K562 (cell line): Measurements from ENCODE around the gene TRIM44. TPM values are rescaled to one million over a fixed set of nuclear protein-coding genes. Genes with fewer than 3 reads are reported as not detected.
A peak's percentile ranks its signal among the peaks of the same experiment; 100 is the strongest.

ENCODE experiments used
- ATAC-seq: fragments of 200-7000 bp; cut with Tn5 transposase; 3 replicates; pipeline ENCODE4 v1.9.1; 2020; ENCODE audit warnings: moderate library complexity
- BruUV-seq: library from RNA; stranded (reverse); fragments of 400-500 nt; replicated peaks from 2 replicates; lab custom pipeline; 2021; lab: Mats Ljungman, UMichigan
- CTCF ChIA-PET: fragments of 300-600 bp; formaldehyde crosslinking; extraction: SDS; loops from one replicate; lab custom pipeline; 2021; ENCODE audit warnings: low intra/inter-chr PET ratio; lab: Yijun Ruan, JAX
- POLR2A ChIA-PET: fragments of 300-600, 350-650 bp; sonication (Branson Sonifier 250); formaldehyde crosslinking; extraction: SDS; loops from one replicate; lab custom pipeline; 2021; ENCODE audit warnings: antibody characterized with exemption, inconsistent platforms; lab: Yijun Ruan, JAX
- DNase-seq, 4 experiments: peaks; one replicate each; pipeline versions ENCODE4 v3.0.0 to v3.0.0-alpha.2; 2011 to 2018; ENCODE audit warnings: low spot score in 3 of 4, mixed read lengths in 3 of 4; ENCODE audit errors: extremely low read depth in 1 of 4
- FAIRE-seq: peaks from 2 replicates; lab custom pipeline; 2011; peaks lifted over from hg19 to GRCh38; lab: Jason Lieb, UNC
- H2AFZ ChIP-seq: 2 replicates; pipeline ENCODE4 v1.6.0; 2011; ENCODE audit warnings: low read depth, low read length, control low read depth, inconsistent platforms
- H3K27ac ChIP-seq: fragments of 200-600 bp; 3 replicates; pipeline ENCODE4 v1.8.0; 2011; ENCODE audit warnings: low read depth, mild to moderate bottlenecking, control low read depth, inconsistent platforms, low read length, moderate library complexity, mixed read lengths; ENCODE audit errors: extremely low read depth
- H3K27me3 ChIP-seq, 2 experiments: fragments of 300-600 bp in 1 of 2; 2 replicates in 1 of 2; 3 replicates in 1 of 2; pipeline versions ENCODE4 v1.6.0 to v1.8.0; 2011; ENCODE audit warnings: inconsistent platforms in 2 of 2, low read length in 2 of 2, mild to moderate bottlenecking in 1 of 2, mixed read lengths in 1 of 2, moderate library complexity in 1 of 2; ENCODE audit not compliant: control insufficient read depth in 2 of 2, insufficient read depth in 2 of 2
- H3K36me3 ChIP-seq: fragments of 300-600 bp; 3 replicates; pipeline ENCODE4 v1.8.0; 2011; ENCODE audit warnings: mild to moderate bottlenecking, low read length, inconsistent platforms; ENCODE audit not compliant: control insufficient read depth, insufficient read depth
- H3K4me1 ChIP-seq, 2 experiments: fragments of 200-600 bp in 1 of 2; replicated peaks in 1 of 2; 2 replicates in 1 of 2; 3 replicates in 1 of 2; pipeline versions ENCODE4 v1.5.1 to v1.8.0; 2011; ENCODE audit warnings: inconsistent platforms in 2 of 2, low read length in 2 of 2, mild to moderate bottlenecking in 1 of 2, mixed read lengths in 1 of 2, moderate library complexity in 1 of 2; ENCODE audit not compliant: control insufficient read depth in 2 of 2, insufficient read depth in 2 of 2
- H3K4me2 ChIP-seq: 2 replicates; pipeline ENCODE4 v1.6.1; 2011; ENCODE audit warnings: low read length, control low read depth, inconsistent platforms, mixed read lengths; ENCODE audit not compliant: insufficient read depth
- H3K4me3 ChIP-seq: fragments of 200-600 bp; sonication (generic), shearing (Covaris generic); 2 replicates; pipeline ENCODE4 v1.5.1; 2016; ENCODE audit warnings: control low read depth, inconsistent platforms
- H3K79me2 ChIP-seq: fragments of 200-600 bp; 3 replicates; pipeline ENCODE4 v1.8.0; 2011; ENCODE audit warnings: low read length, inconsistent platforms; ENCODE audit not compliant: control insufficient read depth, insufficient read depth
- H3K9ac ChIP-seq, 2 experiments: 2 replicates each; pipeline versions ENCODE4 v1.6.0 to v1.6.1; 2011; ENCODE audit warnings: low read depth in 2 of 2, low read length in 2 of 2, control low read depth in 1 of 2, inconsistent platforms in 1 of 2, mild to moderate bottlenecking in 1 of 2, mixed read lengths in 1 of 2; ENCODE audit not compliant: insufficient read depth in 1 of 2
- H3K9me1 ChIP-seq: one replicate; pipeline ENCODE4 v1.6.0; 2011; ENCODE audit warnings: inconsistent platforms, mild to moderate bottlenecking, low read length, moderate library complexity; ENCODE audit not compliant: control insufficient read depth, insufficient read depth
- H3K9me3 ChIP-seq: replicated peaks from 2 replicates; pipeline ENCODE4 v1.5.1; 2011; ENCODE audit warnings: low read depth, low read length, inconsistent platforms; ENCODE audit not compliant: control insufficient read depth, insufficient read depth
- H4K20me1 ChIP-seq: replicated peaks from 2 replicates; pipeline ENCODE4 v1.6.1; 2011; ENCODE audit warnings: low read length, inconsistent platforms, mixed read lengths; ENCODE audit not compliant: control insufficient read depth, insufficient read depth
- ASH1L ChIP-seq: fragments of 450-650 bp; IDR thresholded peaks from 2 replicates; pipeline ENCODE4 v1.6.1; 2018; ENCODE audit warnings: borderline replicate concordance, mild to moderate bottlenecking, low read depth; ENCODE audit not compliant: partially characterized antibody
- DDX20 ChIP-seq: fragments of 450-650 bp; IDR thresholded peaks from 2 replicates; pipeline ENCODE4 v1.6.1; 2016; ENCODE audit warnings: missing genetic modification characterization, low read depth, mild to moderate bottlenecking, missing compliant biosample characterization, moderate library complexity
- EGR1 ChIP-seq: fragments of 450-650 bp; conservative IDR thresholded peaks from 2 replicates; pipeline ENCODE4 v1.6.1; 2017; ENCODE audit warnings: mild to moderate bottlenecking
- ELF4 ChIP-seq: fragments of 450-650 bp; formaldehyde crosslinking; IDR thresholded peaks from 2 replicates; pipeline ENCODE4 v1.4.0; 2022; ENCODE audit warnings: missing genetic modification characterization
- IRF1 ChIP-seq: sonication (generic); formaldehyde crosslinking; IDR thresholded peaks from 2 replicates; pipeline ENCODE4 v1.8.0; 2022; ENCODE audit warnings: missing genetic modification reagents, mild to moderate bottlenecking, borderline replicate concordance
- L3MBTL2 ChIP-seq: fragments of 450-650 bp; IDR thresholded peaks from 2 replicates; pipeline ENCODE4 v1.6.1; 2016; ENCODE audit warnings: mild to moderate bottlenecking, moderate library complexity
- MAFF ChIP-seq: IDR thresholded peaks from 2 replicates; pipeline ENCODE4 v1.6.1; 2012; ENCODE audit warnings: low read length, improper control_type of control experiment
- MIER1 ChIP-seq: fragments of 450-650 bp; IDR thresholded peaks from 2 replicates; pipeline ENCODE4 v1.6.1; 2016; ENCODE audit warnings: antibody characterized with exemption, mild to moderate bottlenecking, low read depth
- POLR2AphosphoS2 ChIP-seq: IDR thresholded peaks from 2 replicates; pipeline ENCODE4 v1.6.1; 2012; ENCODE audit warnings: low read length, improper control_type of control experiment
- SAFB ChIP-seq: fragments of 200-400 bp; formaldehyde crosslinking; IDR thresholded peaks from 2 replicates; pipeline ENCODE4 v1.6.1; 2017; ENCODE audit warnings: low read depth, low read length, borderline replicate concordance
- SNIP1 ChIP-seq: fragments of 450-650 bp; IDR thresholded peaks from 2 replicates; pipeline ENCODE4 v1.7.1; 2017; ENCODE audit warnings: low read depth, mild to moderate bottlenecking
- SPI1 ChIP-seq: IDR thresholded peaks from 2 replicates; pipeline ENCODE4 v1.6.1; 2011; ENCODE audit warnings: low read depth, low read length, control low read depth, borderline replicate concordance
- SREBF1 ChIP-seq: fragments of 150-350 bp; IDR thresholded peaks from 2 replicates; pipeline ENCODE4 v1.6.1; 2014; ENCODE audit warnings: antibody characterized with exemption, low read depth, low read length, borderline replicate concordance
- STAG1 ChIP-seq: sonication (generic); formaldehyde crosslinking; IDR thresholded peaks from 2 replicates; pipeline ENCODE4 v1.5.0; 2020; ENCODE audit warnings: missing genetic modification reagents, borderline replicate concordance
- THRA ChIP-seq: fragments of 450-650 bp; IDR thresholded peaks from 2 replicates; pipeline ENCODE4 v1.6.1; 2017; ENCODE audit warnings: mild to moderate bottlenecking, moderate library complexity
- VEZF1 ChIP-seq: fragments of 200-800 bp; sonication (Bioruptor generic); IDR thresholded peaks from 2 replicates; pipeline ENCODE4 v1.6.1; 2017; ENCODE audit warnings: missing genetic modification characterization, missing compliant biosample characterization
- ZNF511 ChIP-seq: sonication (generic); formaldehyde crosslinking; IDR thresholded peaks from 2 replicates; pipeline ENCODE4 v1.8.0; 2022; ENCODE audit warnings: mild to moderate bottlenecking, missing genetic modification reagents
- ZSCAN32 ChIP-seq: fragments of 450-650 bp; formaldehyde crosslinking; IDR thresholded peaks from 2 replicates; pipeline ENCODE4 v1.4.0; 2020; ENCODE audit warnings: mild to moderate bottlenecking, moderate library complexity
- WGBS: fragments of 100-300 bp; shearing (Covaris generic); methylation state at CpG from one replicate; pipeline ENCODE4 v1.1.6; 2016; ENCODE audit warnings: low coverage, mixed read lengths; ENCODE audit not compliant: insufficient coverage; ENCODE audit errors: missing lambda C conversion rate; 5-methylcytosine and 5-hydroxymethylcytosine counted together
- in situ Hi-C: fragments of 300-500 bp; cut with MboI; formaldehyde crosslinking; loops from 4 replicates; pipeline ENCODE4 v1.15.0; 2018; ENCODE audit warnings: inconsistent platforms, mixed read lengths
- intact Hi-C: fragments of 100-400 bp; cut with micrococcal nuclease; formaldehyde crosslinking; loops from 2 replicates; pipeline ENCODE4 v1.14.2; 2022
- polyA plus RNA-seq, 8 experiments: library from polyadenylated mRNA; depleted of rRNA in 4 of 8; stranded (reverse) in 5 of 8; unstranded in 3 of 8; fragments of >200 nt; fragmentation: Nextera tagmentation in 2 of 8; fragmentation: Illumina TruSeq in 1 of 8; extraction: Ambion mirVana in 2 of 8; extraction: Trizol in 1 of 8; gene quantifications; 2 replicates each; pipeline versions ENCODE4 v1.2.1 to v1.2.3, GENCODE V29; 2011 to 2014; ENCODE audit warnings: inconsistent platforms in 1 of 8, missing spikeins in 1 of 8
- total RNA-seq, 7 experiments: library from RNA; depleted of rRNA in 6 of 7; stranded (reverse); fragments of >200 nt in 6 of 7; fragmentation: Illumina TruSeq in 2 of 7; extraction: Trizol in 2 of 7; gene quantifications; 2 replicates each; pipeline versions ENCODE4 v1.2.1 to v1.2.3, GENCODE V29; 2011 to 2021; ENCODE audit warnings: low replicate concordance in 1 of 7

Gene TRIM44
- total and polyA plus RNA-seq, 9 of the 15 experiments (the other 6 are each of a cell fraction or from before 2014, with no cell fraction given): 8.3 to 105 (median 37.2) TPM

- no TSS peak for BruUV-seq
- H3K4me3 ChIP-seq: peak within 1 kb of the TSS; percentile 35
- ATAC-seq (peak; percentile 71), FAIRE-seq (no peak), DNase-seq (peak; percentile 63 to 81 (median 78))
- no peaks in the 10 kb centered on the region for H3K79me2 ChIP-seq
- H3K4me2 ChIP-seq: peak within 1 kb of the TSS; percentile 42
- WGBS: 7% methylated on average over 35 of the region's 57 CpGs
- H2AFZ ChIP-seq: peak within 1 kb of the TSS; percentile 72
- peak within 1 kb of the TSS in 1 of 2 experiments; percentile 69; a peak in 1 of 4 replicates for H3K9ac ChIP-seq
- intact Hi-C loops (loop anchor here (2.0 to 5.0 kb wide), 4 partner anchors 399 to 641 kb away; no protein-coding TSS in a partner anchor), in situ Hi-C loops (no loop called here)
- CTCF ChIA-PET: interaction anchor here (0.7 to 3.2 kb wide), 3 partner anchors 514 to 648 kb away, joined by 3 to 23 read pairs (median 9); no protein-coding TSS in a partner anchor
- peaks cover 9% of the 10 kb centered on the region for H4K20me1 ChIP-seq
- peaks cover 21 to 30% of the 10 kb centered on the region in 2 experiments for H3K27me3 ChIP-seq
- peaks cover 0 to 24% of the 10 kb centered on the region in 2 experiments; a peak in 4 of 5 replicates for H3K4me1 ChIP-seq
- H3K9me3 ChIP-seq: no peaks in the 10 kb centered on the region
- no peaks in the 10 kb centered on the region for H3K9me1 ChIP-seq
- POLR2A ChIA-PET: interaction anchor here (0.5 to 0.6 kb wide), 2 partner anchors 161 to 803 kb away, joined by 3 read pairs; no protein-coding TSS in a partner anchor
- H3K36me3 ChIP-seq: no peaks in the 10 kb centered on the region
- no peak within 1 kb of the TSS for H3K27ac ChIP-seq
- peak; percentile 2; the same call in 1 of the 2 replicates for TF ChIP-seq EGR1
- no peak for TF ChIP-seq MIER1
- no peak for TF ChIP-seq MAFF
- no peak for TF ChIP-seq ASH1L
- TF ChIP-seq STAG1: no peak
- no peak for TF ChIP-seq ELF4
- peak; percentile 39; the same call in 1 of the 2 replicates for TF ChIP-seq L3MBTL2
- peak; percentile 92 for TF ChIP-seq SNIP1
- TF ChIP-seq SPI1: peak; percentile 78
- TF ChIP-seq IRF1 (CRISPR knock-in tag): no peak
- no peak for TF ChIP-seq POLR2AphosphoS2
- TF ChIP-seq ZNF511 (CRISPR knock-in tag): peak; percentile 39; the same call in 1 of the 2 replicates
- no peak for TF ChIP-seq DDX20 (tag)
- no peak for TF ChIP-seq THRA
- TF ChIP-seq SREBF1: no peak
- no peak for TF ChIP-seq ZSCAN32
- TF ChIP-seq VEZF1 (CRISPR knock-in tag): peak; percentile 85
- TF ChIP-seq SAFB: no peak
These were observed 44.7 kb upstream of the TRIM44 start, which contains the start of gene FJX1 for GRCh38 chr11:35617687-35618496. FJX1 (plus strand) TSS chr11:35618460; CDS start chr11:35618637, 177 bp downstream.
